ENCODE data around the gene OSBP2.

DNA sequence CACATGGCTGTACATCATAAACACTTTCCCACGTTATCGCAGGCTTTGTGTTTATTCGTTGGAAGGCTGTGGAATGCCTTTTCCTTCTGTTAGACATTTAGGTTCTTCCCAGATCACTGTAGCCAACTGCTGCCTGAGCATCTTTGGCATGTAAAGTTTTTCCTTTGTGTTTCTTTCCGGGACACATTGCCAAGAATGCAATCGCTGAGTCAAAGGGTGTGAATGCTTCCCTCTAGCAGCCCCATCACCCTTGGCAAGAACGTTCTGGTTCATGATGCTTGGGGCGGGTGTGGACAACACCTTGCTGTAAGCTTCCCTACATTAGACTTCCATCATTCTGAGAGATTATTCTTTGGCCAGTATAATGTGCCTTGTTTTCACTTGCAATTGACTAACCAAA, 136.2 kb downstream of the OSBP2 start:
- TF ChIP-seq, protein P1, sequence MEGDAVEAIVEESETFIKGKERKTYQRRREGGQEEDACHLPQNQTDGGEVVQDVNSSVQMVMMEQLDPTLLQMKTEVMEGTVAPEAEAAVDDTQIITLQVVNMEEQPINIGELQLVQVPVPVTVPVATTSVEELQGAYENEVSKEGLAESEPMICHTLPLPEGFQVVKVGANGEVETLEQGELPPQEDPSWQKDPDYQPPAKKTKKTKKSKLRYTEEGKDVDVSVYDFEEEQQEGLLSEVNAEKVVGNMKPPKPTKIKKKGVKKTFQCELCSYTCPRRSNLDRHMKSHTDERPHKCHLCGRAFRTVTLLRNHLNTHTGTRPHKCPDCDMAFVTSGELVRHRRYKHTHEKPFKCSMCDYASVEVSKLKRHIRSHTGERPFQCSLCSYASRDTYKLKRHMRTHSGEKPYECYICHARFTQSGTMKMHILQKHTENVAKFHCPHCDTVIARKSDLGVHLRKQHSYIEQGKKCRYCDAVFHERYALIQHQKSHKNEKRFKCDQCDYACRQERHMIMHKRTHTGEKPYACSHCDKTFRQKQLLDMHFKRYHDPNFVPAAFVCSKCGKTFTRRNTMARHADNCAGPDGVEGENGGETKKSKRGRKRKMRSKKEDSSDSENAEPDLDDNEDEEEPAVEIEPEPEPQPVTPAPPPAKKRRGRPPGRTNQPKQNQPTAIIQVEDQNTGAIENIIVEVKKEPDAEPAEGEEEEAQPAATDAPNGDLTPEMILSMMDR (IDR thresholded peaks at IDR 0.05; ENCODE audit: low read depth, low read length, poor library complexity, severe bottlenecking) = no peak
- TF ChIP-seq EZH2phosphoT487 (IDR thresholded peaks at IDR 0.05; ENCODE audit: borderline replicate concordance, low read length) = no peak
